ACHN (cell line): ENCODE measurements around the gene TMPRSS9.
A peak's percentile ranks its signal among the peaks of the same experiment; 100 is the strongest.

Experiments
- DNase-seq: peaks from one replicate; pipeline ENCODE4 v3.0.0-alpha.2; 2015
- in situ Hi-C: cut with HindIII; loops from 2 replicates; pipeline ENCODE4 v1.10.0; 2017; ENCODE audit warnings: low sequenced_read_pairs, low pct_ligation_motif_present, low pct_unique_long_range_greater_than_20kb

TMPRSS9 gene

GRCh38 chr19:2355168-2356035 lies 4.7 kb upstream of the TMPRSS9 start:
- peak; percentile 29 for DNase-seq
- in situ Hi-C loops, result no loop called here

- in situ Hi-C loops, result no loop called here
- no peak for DNase-seq
Observed at GRCh38 chr19:2356036-2356646, 3.9 kb upstream of the TMPRSS9 start.

GRCh38 chr19:2357279-2358206 lies 2.5 kb upstream of the TMPRSS9 start:
- no peak for DNase-seq
- in situ Hi-C loops, result no loop called here

- in situ Hi-C loops, result no loop called here
- no peak for DNase-seq
Observed at GRCh38 chr19:2358548-2359173, 1.4 kb upstream of the TMPRSS9 start.

- in situ Hi-C loops, result no loop called here
- no peak for DNase-seq
Observed at GRCh38 chr19:2360833-2361232, 768 bp downstream of the TMPRSS9 start.

- in situ Hi-C loops, result no loop called here
- no peak for DNase-seq
Observed at GRCh38 chr19:2361246-2362045, 1.4 kb downstream of the TMPRSS9 start.

GRCh38 chr19:2362046-2362969 lies 2.2 kb downstream of the TMPRSS9 start:
- no peak for DNase-seq
- in situ Hi-C loops, result no loop called here

- in situ Hi-C loops, result no loop called here
- DNase-seq, result no peak
Observed at GRCh38 chr19:2362970-2363300, 2.9 kb downstream of the TMPRSS9 start.

- DNase-seq, result no peak
- in situ Hi-C loops, result no loop called here
Observed at GRCh38 chr19:2363419-2363818, 3.4 kb downstream of the TMPRSS9 start.

GRCh38 chr19:2365201-2365970 lies 5.3 kb downstream of the TMPRSS9 start:
- no peak for DNase-seq

GRCh38 chr19:2371656-2372055 lies 11.6 kb downstream of the TMPRSS9 start:
- in situ Hi-C loops, result no loop called here

More at GRCh38 chr19:2365201-2365970, 5.3 kb downstream of the TMPRSS9 start:
- in situ Hi-C loops, result no loop called here

GRCh38 chr19:2372076-2372612 lies 12.1 kb downstream of the TMPRSS9 start:
- DNase-seq, result no peak
- in situ Hi-C loops, result no loop called here

More at GRCh38 chr19:2371656-2372055, 11.6 kb downstream of the TMPRSS9 start:
- no peak for DNase-seq

- no peak for DNase-seq
- in situ Hi-C loops, result no loop called here
Observed at GRCh38 chr19:2374808-2375207, 14.7 kb downstream of the TMPRSS9 start.

GRCh38 chr19:2375353-2376121 lies 15.5 kb downstream of the TMPRSS9 start:
- in situ Hi-C loops, result no loop called here

GRCh38 chr19:2376784-2377519 lies 16.9 kb downstream of the TMPRSS9 start:
- in situ Hi-C loops, result no loop called here
- DNase-seq, result no peak

More at GRCh38 chr19:2375353-2376121, 15.5 kb downstream of the TMPRSS9 start:
- DNase-seq, result no peak
